HepG2 (cell line): ENCODE measurements around the gene LENG1. TPM values are rescaled to one million over a fixed set of nuclear protein-coding genes. Genes with fewer than 3 reads are reported as not detected.

Source experiments
- BHLHE40 ChIP-seq: IDR thresholded peaks from 2 replicates; pipeline ENCODE4 v1.6.1; 2011; ENCODE audit warnings: low read length, improper control_type of control experiment
- BRCA1 ChIP-seq: sonication (generic); formaldehyde crosslinking; IDR thresholded peaks from 2 replicates; pipeline ENCODE4 v1.4.0; 2020; ENCODE audit warnings: missing genetic modification reagents
- FIP1L1 ChIP-seq: fragments of 200-400 bp; formaldehyde crosslinking; IDR thresholded peaks from 2 replicates; pipeline ENCODE4 v1.6.1; 2018; ENCODE audit warnings: low read depth, mild to moderate bottlenecking, low read length, moderate library complexity, borderline replicate concordance; ENCODE audit not compliant: insufficient read depth
- GTF2F1 ChIP-seq: fragments of 150-350 bp; IDR thresholded peaks from 2 replicates; pipeline ENCODE4 v1.6.1; 2014; ENCODE audit warnings: low read length
- HCFC1 ChIP-seq: fragments of 150-350 bp; IDR thresholded peaks from 2 replicates; pipeline ENCODE4 v1.6.1; 2014; ENCODE audit warnings: low read depth, low read length
- HNF4G ChIP-seq, 2 experiments: sonication (generic) in 1 of 2; formaldehyde crosslinking in 1 of 2; IDR thresholded peaks; 2 replicates each; pipeline versions ENCODE4 v1.4.0 to v1.6.1; 2011 to 2020; ENCODE audit warnings: borderline replicate concordance in 2 of 2, low read depth in 2 of 2, mild to moderate bottlenecking in 2 of 2, low read length in 1 of 2, missing genetic modification reagents in 1 of 2, moderate library complexity in 1 of 2
- HNRNPH1 ChIP-seq: fragments of 200-400 bp; formaldehyde crosslinking; optimal IDR thresholded peaks from 2 replicates; pipeline ENCODE3; 2017; ENCODE audit warnings: mild to moderate bottlenecking, low read depth, low read length
- HNRNPK ChIP-seq: fragments of 200-400 bp; formaldehyde crosslinking; IDR thresholded peaks from 2 replicates; pipeline ENCODE4 v1.6.1; 2018; ENCODE audit warnings: low read length, low read depth, moderate library complexity, mild to moderate bottlenecking; ENCODE audit not compliant: poor library complexity, severe bottlenecking
- MAZ ChIP-seq, 2 experiments: sonication (generic) in 1 of 2; formaldehyde crosslinking in 1 of 2; IDR thresholded peaks; 2 replicates each; pipeline versions ENCODE4 v1.5.0 to v1.6.1; 2012 to 2020; ENCODE audit warnings: low read depth in 2 of 2, mild to moderate bottlenecking in 2 of 2, borderline replicate concordance in 1 of 2, improper control_type of control experiment in 1 of 2, low read length in 1 of 2, missing genetic modification reagents in 1 of 2, moderate library complexity in 1 of 2
- MBD4 ChIP-seq: IDR thresholded peaks from 2 replicates; pipeline ENCODE4 v1.6.1; 2012; ENCODE audit warnings: low read length, inconsistent platforms, borderline replicate concordance
- POLR2G ChIP-seq: fragments of 200-400 bp; formaldehyde crosslinking; IDR thresholded peaks from 2 replicates; pipeline ENCODE4 v1.6.1; 2018; ENCODE audit warnings: mild to moderate bottlenecking, low read depth, low read length, moderate library complexity
- PRPF4 ChIP-seq: fragments of 200-400 bp; formaldehyde crosslinking; IDR thresholded peaks from 2 replicates; pipeline ENCODE4 v1.6.1; 2016; ENCODE audit warnings: low read length, low read depth; ENCODE audit not compliant: poor library complexity, severe bottlenecking
- SP4 ChIP-seq: sonication (generic); formaldehyde crosslinking; IDR thresholded peaks from 2 replicates; pipeline ENCODE4 v1.8.1; 2023; ENCODE audit warnings: mild to moderate bottlenecking, missing genetic modification reagents
- SRSF1 ChIP-seq: fragments of 200-400 bp; formaldehyde crosslinking; optimal IDR thresholded peaks from 2 replicates; pipeline ENCODE3; 2017; ENCODE audit warnings: mild to moderate bottlenecking, low read depth, low read length, moderate library complexity
- ZNF780A ChIP-seq: sonication (generic); formaldehyde crosslinking; IDR thresholded peaks from 2 replicates; pipeline ENCODE4 v1.8.0; 2022; ENCODE audit warnings: mild to moderate bottlenecking, missing genetic modification reagents, moderate library complexity
- ZSCAN25 ChIP-seq: sonication (generic); formaldehyde crosslinking; IDR thresholded peaks from 2 replicates; pipeline ENCODE4 v1.8.0; 2022; ENCODE audit warnings: mild to moderate bottlenecking, missing genetic modification reagents
- ZZZ3 ChIP-seq: sonication (generic); formaldehyde crosslinking; IDR thresholded peaks from 2 replicates; pipeline ENCODE4 v1.4.0; 2020; ENCODE audit warnings: missing genetic modification reagents, mild to moderate bottlenecking, borderline replicate concordance
- polyA plus RNA-seq, 8 experiments: library from polyadenylated mRNA; depleted of rRNA in 3 of 8; stranded (reverse) in 7 of 8; unstranded in 1 of 8; fragments of >200 nt; fragmentation: Illumina TruSeq in 4 of 8; extraction: Trizol in 4 of 8; gene quantifications; 2 replicates each; pipeline versions ENCODE4 v1.2.1 to v1.2.3, GENCODE V29; 2011 to 2016; ENCODE audit warnings: low read depth in 4 of 8, missing spikeins in 1 of 8, mixed read lengths in 1 of 8; ENCODE audit not compliant: insufficient read depth in 1 of 8
- total RNA-seq, 5 experiments: library from RNA; depleted of rRNA; stranded (reverse); fragments of >200 nt; fragmentation: Illumina TruSeq; extraction: Trizol; gene quantifications; 2 replicates each; pipeline ENCODE4 v1.2.3, GENCODE V29; 2016; ENCODE audit warnings: low read depth in 1 of 5
- TF ChIP-seq, protein P1 (sequence below): sonication (generic); formaldehyde crosslinking; IDR thresholded peaks from 2 replicates; pipeline ENCODE4 v1.5.0; 2020; ENCODE audit warnings: missing genetic modification reagents, mild to moderate bottlenecking, borderline replicate concordance
- TF ChIP-seq, protein P2 (sequence below): sonication (generic); formaldehyde crosslinking; IDR thresholded peaks from 2 replicates; pipeline ENCODE4 v1.4.0; 2020; ENCODE audit warnings: missing genetic modification reagents, mild to moderate bottlenecking, borderline replicate concordance
- TF ChIP-seq, protein P3 (sequence below): sonication (generic); formaldehyde crosslinking; conservative IDR thresholded peaks from 2 replicates; pipeline ENCODE4 v1.8.0; 2022; ENCODE audit warnings: low read depth, missing genetic modification reagents
- TF ChIP-seq, protein P4 (sequence below), 2 experiments: sonication (generic) in 1 of 2; formaldehyde crosslinking in 1 of 2; IDR thresholded peaks; 2 replicates each; pipeline versions ENCODE4 v1.5.1 to v1.6.1; 2011 to 2020; ENCODE audit warnings: borderline replicate concordance in 1 of 2, low read depth in 1 of 2, low read length in 1 of 2, mild to moderate bottlenecking in 1 of 2, missing genetic modification reagents in 1 of 2, moderate library complexity in 1 of 2

LENG1 gene
- total and polyA plus RNA-seq, 2 of the 13 experiments (the other 11 are each of a cell fraction or from before 2014, with no cell fraction given), result 1.8 to 3.8 TPM

DNA sequence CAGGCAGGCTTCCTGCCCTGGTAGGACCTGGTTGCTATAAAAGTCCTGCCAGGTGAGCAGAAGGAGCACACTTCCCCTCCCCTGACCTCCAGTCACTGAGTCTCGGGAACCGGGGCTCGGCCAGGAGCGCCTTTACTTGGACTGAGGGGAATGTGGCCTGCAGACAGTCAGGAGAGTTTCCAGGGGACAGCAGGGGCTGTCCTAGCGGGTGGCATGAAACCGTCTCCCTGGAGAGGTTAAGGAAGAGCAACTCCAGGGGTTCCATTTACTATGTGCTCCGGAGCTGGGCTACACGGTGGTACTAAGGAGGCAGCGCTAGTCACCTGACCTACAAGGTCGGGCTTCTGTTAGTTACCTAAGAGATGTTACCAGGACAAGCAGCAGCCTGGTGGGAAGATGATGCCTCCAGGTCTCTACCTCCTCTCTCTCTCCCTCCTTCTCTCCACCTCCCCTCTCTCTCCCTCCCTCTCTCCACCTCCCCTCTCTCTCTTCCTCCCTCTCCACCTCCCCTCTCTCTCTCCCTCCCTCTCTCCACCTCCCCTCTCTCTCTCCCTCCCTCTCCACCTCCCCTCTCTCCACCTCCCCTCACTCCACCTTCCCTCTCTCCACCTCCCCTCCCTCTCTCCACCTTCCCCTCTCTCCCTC lies 26.1 kb downstream of the LENG1 start (continued):
- TF ChIP-seq GTF2F1 (peak; percentile 73; the same call in 1 of the 2 replicates), POLR2G (peak; percentile 67), HNRNPK (peak; percentile 100), HNF4G (IDR thresholded peaks at IDR 0.05; ENCODE audit: borderline replicate concordance, low read depth, low read length) (no peak), HNF4G (CRISPR knock-in tag; IDR thresholded peaks at IDR 0.05; ENCODE audit: borderline replicate concordance, low read depth) (no peak), BRCA1 (CRISPR knock-in tag) (no peak), SP4 (CRISPR knock-in tag) (no peak), ZSCAN25 (CRISPR knock-in tag) (0 out of 2 replicates have a peak, but pooled peaks have one; percentile 38), ZNF780A (CRISPR knock-in tag) (no peak), BHLHE40 (peak; percentile 57), ZZZ3 (no peak), SRSF1 (peak; percentile 75), FIP1L1 (peak; percentile 84; the same call in 1 of the 2 replicates), HCFC1 (peak; percentile 44; the same call in 1 of the 2 replicates), MBD4 (no peak), HNRNPH1 (no peak), PRPF4 (peak; percentile 84), MAZ (IDR thresholded peaks at IDR 0.05; ENCODE audit: borderline replicate concordance, low read depth, low read length) (peak; percentile 93), MAZ (CRISPR knock-in tag; IDR thresholded peaks at IDR 0.05; ENCODE audit: low read depth) (no peak)
- TF ChIP-seq, protein P1, sequence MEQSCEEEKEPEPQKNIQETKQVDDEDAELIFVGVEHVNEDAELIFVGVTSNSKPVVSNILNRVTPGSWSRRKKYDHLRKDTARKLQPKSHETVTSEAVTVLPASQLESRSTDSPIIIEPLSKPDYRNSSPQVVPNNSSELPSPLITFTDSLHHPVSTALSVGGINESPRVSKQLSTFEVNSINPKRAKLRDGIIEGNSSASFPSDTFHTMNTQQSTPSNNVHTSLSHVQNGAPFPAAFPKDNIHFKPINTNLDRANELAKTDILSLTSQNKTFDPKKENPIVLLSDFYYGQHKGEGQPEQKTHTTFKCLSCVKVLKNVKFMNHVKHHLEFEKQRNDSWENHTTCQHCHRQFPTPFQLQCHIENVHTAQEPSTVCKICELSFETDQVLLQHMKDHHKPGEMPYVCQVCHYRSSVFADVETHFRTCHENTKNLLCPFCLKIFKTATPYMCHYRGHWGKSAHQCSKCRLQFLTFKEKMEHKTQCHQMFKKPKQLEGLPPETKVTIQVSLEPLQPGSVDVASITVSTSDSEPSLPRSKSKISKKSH, result no peak
- TF ChIP-seq, protein P2, sequence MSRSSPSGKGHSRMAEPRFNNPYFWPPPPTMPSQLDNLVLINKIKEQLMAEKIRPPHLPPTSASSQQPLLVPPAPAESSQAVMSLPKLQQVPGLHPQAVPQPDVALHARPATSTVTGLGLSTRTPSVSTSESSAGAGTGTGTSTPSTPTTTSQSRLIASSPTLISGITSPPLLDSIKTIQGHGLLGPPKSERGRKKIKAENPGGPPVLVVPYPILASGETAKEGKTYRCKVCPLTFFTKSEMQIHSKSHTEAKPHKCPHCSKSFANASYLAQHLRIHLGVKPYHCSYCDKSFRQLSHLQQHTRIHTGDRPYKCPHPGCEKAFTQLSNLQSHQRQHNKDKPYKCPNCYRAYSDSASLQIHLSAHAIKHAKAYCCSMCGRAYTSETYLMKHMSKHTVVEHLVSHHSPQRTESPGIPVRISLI (CRISPR knock-in tag), result no peak
- TF ChIP-seq, protein P3, sequence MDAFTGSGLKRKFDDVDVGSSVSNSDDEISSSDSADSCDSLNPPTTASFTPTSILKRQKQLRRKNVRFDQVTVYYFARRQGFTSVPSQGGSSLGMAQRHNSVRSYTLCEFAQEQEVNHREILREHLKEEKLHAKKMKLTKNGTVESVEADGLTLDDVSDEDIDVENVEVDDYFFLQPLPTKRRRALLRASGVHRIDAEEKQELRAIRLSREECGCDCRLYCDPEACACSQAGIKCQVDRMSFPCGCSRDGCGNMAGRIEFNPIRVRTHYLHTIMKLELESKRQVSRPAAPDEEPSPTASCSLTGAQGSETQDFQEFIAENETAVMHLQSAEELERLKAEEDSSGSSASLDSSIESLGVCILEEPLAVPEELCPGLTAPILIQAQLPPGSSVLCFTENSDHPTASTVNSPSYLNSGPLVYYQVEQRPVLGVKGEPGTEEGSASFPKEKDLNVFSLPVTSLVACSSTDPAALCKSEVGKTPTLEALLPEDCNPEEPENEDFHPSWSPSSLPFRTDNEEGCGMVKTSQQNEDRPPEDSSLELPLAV (CRISPR knock-in tag), result no peak
- TF ChIP-seq, protein P4, sequence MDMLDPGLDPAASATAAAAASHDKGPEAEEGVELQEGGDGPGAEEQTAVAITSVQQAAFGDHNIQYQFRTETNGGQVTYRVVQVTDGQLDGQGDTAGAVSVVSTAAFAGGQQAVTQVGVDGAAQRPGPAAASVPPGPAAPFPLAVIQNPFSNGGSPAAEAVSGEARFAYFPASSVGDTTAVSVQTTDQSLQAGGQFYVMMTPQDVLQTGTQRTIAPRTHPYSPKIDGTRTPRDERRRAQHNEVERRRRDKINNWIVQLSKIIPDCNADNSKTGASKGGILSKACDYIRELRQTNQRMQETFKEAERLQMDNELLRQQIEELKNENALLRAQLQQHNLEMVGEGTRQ (IDR thresholded peaks at IDR 0.05; ENCODE audit: low read depth, low read length), result peak; percentile 48; the same call in 1 of the 2 replicates
- TF ChIP-seq, protein P4 (CRISPR knock-in tag; IDR thresholded peaks at IDR 0.05; ENCODE audit: borderline replicate concordance), result no peak
